ENCODE measurements around the gene ARL15. TPM values are rescaled to one million over a fixed set of nuclear protein-coding genes. Genes with fewer than 3 reads are reported as not detected.
"Not testable (repeated sequence)": the region's sequence is repeated elsewhere in the genome, so short reads cannot be mapped to it uniquely, and the experiment has no call there.

Gene ARL15
- total RNA-seq, 1 donor from 2014 or later, result 6.0 TPM

DNA sequence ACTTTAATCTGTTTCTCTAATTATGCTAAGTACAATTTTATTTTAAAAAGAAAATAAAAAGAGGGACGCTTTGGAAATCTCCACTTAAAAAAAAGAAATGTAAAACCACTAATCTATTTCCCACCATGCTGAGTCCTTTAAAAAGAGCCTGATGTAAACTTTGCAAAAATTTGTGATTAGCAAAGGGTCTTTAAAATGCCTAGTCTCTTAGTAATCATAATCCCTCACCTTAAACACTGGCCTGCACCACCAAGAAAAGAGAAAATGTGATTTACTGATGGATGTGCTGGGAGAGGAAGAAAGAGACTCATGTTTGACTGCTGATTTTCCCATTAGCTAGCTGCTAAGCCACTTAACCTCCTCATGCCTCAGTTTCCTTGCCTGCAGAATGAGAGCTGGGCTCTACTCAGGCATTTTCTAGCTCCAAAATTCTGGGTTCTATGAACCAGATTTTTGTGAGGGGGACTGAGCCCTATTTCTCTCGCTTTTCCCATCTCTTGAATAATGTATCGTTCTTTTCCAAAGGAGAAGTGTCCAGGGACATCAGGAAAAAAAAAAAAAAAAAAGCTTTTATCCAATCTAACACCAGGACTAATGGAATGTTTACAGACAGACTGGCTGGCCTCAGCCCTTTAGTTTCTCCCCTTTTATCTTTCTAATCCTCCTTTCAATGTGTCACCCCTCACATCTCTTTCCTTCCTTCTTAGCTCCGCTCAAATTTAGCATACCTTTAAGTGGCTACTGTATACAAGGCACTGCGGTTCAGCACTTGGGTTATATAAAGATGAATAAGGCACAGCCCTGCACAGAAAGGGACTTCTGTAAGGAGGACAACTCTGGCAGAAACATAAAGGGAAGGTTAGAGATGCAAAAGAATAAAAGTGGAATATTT is 312.4 kb downstream of the ARL15 start:
- ATAC-seq, result no peak
- DNase-seq (ENCODE audit: low spot score), result no peak

DNA sequence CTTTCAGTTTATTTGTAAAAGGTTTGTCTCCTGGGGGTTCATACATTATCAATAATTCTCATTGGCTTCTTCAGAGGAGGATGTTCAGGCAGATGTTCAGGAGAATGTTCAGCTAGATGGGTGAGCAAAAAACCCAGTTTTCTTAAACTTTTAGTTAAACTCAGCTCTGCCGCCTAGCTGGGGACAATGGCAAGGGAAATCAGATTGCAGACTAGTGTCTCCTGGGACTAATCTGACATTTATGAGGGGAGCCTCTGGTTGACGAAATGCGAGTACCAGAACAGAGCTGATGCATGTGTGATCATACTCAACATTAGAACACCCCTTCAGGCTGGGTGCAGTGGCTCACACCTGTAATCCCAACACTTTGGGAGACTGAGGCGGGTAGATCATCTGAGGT is 314.4 kb downstream of the ARL15 start:
- ATAC-seq (no peak), DNase-seq (ENCODE audit: low spot score) (no peak)

DNA sequence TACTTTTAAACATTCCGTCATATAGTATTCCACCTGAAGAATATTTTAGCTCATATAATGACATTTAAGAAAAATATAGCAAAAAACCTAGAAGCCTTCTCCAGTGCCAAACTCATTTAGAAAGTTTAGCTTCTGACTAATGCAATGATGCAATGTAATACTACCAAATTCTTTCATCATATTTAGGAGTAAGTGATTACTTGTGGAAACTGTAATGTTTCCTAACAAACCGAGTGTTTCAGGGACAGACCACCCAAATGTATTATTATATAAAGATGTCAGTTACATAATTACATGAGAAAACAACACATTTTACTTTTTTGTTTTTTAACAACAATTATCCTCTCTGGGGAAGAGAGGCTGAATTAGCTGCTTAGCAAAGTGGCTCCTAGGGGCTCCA is 316.2 kb downstream of the ARL15 start:
- ATAC-seq (no peak), DNase-seq (ENCODE audit: low spot score) (no peak)

DNA sequence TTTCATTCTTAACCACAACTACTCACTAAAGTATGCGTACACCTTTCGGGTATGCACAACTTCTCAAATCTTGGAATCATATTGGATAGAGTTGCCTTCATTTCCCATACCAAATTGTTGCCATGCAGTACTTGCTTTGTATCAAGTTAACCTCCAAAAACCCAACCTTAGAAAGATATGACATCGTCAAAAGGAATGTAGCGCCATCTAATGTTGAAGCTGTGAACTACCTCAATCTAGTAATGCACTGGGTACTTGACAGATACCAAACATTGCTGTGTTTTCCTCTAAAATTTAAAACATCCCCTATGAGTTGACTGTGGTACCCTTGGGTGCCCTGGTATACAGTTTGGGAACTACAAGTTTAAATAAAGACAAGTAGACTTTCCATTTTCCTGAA is 318.4 kb downstream of the ARL15 start:
- ATAC-seq (peak; percentile 72), DNase-seq (ENCODE audit: low spot score) (no peak)

DNA sequence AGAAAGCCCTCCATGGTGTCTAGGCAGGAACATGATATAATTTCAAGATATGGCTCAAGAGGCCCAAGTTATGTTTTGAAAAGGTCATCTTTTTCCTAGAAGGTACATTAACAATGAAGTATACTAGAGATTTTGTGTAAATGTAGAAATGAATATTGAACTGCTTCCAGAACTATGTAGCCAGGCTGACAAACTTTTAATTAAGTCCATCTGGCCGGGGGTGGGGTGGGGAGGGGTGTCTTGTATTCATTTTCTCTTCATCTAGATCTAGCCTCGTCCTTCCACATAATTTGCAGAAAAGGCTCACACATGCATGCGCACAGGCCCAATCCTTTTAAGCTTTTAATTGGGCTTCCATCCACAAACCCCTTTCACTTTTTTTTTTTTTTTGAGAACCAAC is 323.3 kb downstream of the ARL15 start:
- DNase-seq (ENCODE audit: low spot score) (no peak), ATAC-seq (no peak)

DNA sequence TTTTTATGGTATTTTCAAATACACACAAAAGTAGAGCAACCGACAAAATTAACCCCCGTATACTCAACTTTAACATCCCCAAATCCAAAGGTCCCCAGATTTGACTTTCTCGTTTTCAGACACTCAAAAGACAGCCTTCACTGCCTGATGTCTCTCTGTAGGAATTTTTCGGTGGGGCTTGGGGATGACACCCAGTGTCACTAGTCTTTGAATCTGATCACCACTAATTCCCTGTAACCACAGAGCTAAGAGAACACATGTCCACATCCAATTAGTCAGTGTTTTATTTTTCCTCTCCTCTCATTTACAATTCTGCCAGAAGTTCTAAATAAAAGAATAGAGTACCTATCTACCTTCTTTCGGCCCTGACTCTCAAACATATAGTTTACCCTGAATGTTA is 324.6 kb downstream of the ARL15 start:
- DNase-seq (ENCODE audit: low spot score) (no peak), ATAC-seq (no peak)

DNA sequence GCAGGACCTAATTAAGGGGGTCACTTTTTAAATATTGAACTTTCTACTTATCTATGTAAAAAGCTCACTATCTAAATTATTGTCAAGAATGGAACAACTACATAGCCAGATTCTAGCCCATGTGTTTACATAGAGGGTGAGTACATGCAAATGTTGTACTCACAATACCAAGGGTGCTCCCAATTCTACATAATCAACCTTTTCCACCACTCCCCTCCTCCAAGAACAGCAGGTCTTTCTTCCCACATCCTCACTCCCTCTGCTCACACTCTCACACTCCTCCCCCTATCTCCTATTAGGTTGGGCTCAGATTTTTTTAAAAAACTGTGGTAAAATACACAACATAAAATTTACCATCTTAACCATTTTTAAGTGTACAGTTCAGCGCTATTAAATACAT is 325.4 kb downstream of the ARL15 start:
- no peak for DNase-seq (ENCODE audit: low spot score)
- no peak for ATAC-seq

DNA sequence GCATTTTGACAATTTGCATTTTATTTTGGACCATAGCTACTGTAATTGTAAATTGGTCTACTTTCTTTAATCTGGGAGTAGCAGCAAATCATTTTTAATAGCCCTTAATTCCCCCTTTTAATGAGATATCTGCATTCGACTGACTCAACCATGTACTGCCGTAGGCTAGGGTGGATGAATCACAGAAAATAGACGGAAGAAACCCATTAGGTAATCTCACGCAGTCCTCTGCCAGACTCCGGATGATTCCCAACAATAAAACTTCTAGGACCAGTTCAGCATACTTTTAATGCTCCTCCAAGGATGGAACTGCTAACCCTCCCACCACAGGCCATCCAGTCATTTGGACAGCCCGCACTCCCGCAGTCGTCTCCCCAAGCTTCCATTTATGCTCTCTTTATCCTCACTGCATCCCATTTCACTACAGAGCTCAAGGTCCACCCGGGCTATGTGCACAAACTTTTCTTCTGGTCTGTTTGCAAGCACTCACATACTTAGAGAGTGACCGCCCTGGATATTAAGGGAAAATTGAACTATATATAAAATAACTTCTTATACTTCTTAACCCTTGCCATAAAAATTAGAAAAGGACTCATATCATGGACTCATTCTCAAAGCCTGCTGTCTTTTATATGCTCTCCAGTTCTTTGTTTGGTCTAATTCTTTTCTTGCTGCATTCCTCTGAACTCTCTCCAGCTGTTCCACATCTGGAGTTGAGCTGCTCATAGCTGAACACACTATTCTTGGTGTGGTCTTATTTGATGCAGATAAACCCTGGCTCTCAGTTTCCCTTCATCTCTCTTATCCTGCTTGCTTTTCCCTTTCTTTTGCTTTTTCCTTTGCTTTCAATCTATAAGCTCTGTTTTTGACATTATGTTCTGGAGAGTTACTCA is 326.6 kb downstream of the ARL15 start:
- no peak for DNase-seq (ENCODE audit: low spot score)

DNA sequence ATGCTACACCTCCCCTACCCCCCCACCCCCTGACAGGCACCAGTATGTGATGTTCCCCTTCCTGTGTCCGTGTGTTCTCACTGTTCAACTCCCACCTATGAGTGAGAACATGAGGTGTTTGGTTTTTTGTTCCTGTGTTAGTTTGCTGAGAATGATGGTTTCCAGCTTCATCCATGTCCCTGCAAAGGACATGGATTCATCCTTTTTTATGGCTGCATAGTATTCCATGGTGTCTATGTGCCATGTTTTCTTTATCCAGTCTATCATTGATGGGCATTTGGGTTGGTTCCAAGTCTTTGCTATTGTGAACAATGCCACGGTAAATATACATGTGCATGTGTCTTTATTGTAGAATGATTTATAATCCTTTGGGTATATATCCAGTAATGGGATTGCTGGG is 328.1 kb downstream of the ARL15 start:
- ATAC-seq; DNase-seq (ENCODE audit: low spot score): not testable (repeated sequence)

More for the DNA sequence above, 326.6 kb downstream of the ARL15 start:
- ATAC-seq, result no peak

DNA sequence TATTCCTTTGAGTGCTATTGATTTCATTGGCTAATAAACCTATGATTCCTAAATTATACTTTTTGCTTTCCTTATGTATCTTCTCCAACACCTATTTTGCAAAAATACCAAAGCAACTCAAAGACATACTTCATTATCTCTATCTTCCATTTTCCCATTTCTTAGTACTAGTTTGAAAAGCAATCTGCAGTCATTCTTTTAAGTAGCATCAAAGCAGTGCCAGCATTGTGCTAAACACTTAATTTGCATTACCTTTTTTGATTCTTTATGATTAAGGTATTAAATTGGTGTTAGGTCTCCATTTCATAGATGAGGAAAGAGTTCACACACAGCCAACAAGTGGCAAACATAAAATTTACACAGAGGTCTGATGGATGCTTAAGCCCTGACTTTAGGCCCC is 330.3 kb downstream of the ARL15 start:
- ATAC-seq, result no peak
- no peak for DNase-seq (ENCODE audit: low spot score)

DNA sequence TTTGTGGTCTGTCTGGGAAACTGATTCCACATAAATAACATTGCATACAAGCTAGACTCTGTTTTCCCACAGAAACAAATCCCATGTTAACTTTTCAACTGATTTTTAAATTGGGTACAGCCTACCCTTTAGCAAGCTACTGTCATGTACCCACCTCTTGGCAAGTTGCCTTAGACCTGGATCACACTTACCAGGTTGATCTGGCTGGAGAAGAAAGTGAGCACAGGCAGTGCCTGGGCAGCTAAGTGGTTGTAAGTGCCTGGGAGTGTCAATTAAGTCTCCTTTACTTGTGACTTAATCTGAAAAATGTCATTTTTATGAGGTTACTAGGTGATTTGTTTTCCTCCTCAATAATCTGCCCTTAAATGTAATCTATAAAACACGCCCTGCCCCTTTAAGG is 336.4 kb downstream of the ARL15 start:
- peak; percentile 40 for ATAC-seq
- no peak for DNase-seq (ENCODE audit: low spot score)

DNA sequence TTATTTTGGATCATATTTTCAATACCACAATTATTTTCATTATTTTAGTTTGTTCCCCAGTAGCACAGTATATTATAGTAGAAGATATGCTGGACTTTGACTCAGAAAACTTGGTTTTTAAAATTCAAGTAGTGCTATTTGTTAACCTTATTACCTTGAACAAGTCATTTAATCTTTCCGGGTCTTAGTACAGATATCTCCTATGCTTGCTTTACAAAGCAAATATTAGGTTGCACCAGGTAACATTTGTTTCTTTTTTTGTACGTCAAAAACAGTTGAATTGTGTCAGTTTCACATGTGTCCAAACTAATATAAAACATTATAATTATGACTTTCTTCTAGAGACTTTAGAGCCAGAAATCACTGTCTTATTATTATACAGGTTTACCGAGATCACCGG is 338.1 kb downstream of the ARL15 start:
- ATAC-seq (peak; percentile 41), DNase-seq (ENCODE audit: low spot score) (no peak)

DNA sequence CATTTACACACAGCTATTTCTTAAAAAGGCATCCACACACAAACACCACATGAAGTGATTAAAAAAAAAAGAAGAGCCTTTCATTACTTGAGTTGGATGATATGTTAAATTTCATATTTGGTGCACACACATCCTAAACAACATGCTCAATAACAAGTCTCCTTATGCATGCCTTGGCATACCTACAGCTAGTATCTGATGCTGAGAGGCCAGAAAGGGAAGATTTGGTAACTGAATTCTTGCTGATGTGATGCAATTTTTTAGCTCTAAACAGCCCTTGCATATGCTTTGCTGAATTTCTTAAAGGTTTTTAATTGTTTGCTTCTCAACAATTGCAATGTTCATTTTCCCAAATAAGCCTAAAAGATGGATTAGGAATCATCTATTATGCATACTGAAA is 338.8 kb downstream of the ARL15 start:
- no peak for ATAC-seq
- no peak for DNase-seq (ENCODE audit: low spot score)

DNA sequence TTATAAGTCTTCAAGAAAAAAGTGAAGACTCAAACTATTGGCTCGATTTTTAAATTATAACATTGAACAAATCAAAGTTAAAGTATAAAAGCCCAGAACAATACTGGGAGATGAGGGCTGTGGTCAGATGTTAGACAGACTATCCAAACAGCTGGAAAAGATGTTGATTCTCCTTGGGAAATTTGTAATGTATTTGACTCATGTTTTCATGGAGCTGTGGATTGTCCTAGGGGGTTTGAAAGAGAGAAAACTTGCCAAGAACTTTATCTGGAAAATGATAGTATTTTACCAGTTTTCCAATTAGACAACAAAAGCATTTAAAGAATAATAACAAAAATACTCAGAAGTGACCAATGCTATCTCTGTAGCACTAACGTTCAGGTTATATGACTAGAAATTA is 339.2 kb downstream of the ARL15 start:
- DNase-seq (ENCODE audit: low spot score), result no peak
- no peak for ATAC-seq

DNA sequence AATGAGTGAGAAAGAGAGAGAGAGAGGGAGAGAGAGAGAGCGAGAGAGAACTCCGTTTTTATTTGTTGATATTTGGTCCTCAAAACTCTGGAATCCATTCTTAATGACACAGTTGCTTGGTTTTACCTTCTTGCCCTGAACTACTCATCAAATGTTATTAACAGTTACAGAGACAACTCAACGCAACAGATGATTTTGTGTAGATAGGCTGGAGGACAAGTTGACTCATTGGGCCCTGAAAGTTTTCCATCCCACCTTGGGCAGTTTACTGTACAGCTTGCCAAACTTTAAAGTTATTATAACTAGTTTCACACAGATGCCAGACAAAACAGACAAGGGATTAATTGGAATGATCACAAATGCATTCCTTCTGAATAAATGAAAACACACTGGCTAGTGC is 339.9 kb downstream of the ARL15 start:
- ATAC-seq (no peak), DNase-seq (ENCODE audit: low spot score) (no peak)

DNA sequence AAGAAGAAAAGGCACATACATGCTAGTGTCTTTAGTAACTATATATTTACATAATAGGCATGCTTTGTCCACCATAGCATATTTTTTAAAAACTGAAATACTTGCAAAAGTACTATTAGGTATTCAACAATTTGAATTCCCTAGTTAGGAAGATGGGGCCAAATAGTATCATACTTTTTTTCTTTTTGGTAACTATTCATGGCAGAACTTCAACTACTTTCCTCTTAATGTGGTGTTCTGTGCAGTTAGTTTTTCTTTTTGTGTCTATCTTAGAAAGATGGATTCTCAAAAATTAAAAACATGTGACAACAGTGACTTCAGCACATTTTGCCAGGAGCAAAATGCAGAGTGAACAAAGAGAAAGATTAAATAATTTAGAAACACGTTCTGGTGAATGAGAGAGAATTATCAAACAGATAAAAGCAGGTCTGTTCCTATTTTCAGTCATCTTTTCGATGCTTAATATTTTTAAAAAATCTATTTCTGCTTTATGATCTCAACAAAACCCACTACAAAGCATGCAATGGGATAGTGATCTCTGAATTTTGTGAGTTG is 341.1 kb downstream of the ARL15 start:
- DNase-seq (ENCODE audit: low spot score), result no peak
- no peak for ATAC-seq

DNA sequence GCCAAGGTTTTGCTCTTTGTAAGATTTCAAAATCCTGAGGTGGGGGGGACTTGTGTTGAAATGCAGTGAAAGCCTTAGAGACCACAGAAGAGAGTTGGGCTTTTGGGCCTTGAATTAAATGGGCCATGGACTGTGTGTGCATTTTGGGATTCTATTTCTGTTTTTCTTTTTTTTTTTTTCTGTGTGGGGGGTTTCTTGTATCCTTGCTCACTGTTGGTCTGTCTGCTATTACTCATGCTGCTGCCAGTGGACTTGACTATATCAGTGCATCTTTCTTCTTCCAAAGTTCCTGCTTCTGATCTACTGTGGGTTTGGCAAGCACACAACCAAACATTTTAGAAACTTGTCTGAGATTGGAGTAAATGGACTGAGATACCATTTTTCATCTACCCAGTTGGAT is 344.9 kb downstream of the ARL15 start:
- no peak for ATAC-seq
- DNase-seq (ENCODE audit: low spot score), result no peak

DNA sequence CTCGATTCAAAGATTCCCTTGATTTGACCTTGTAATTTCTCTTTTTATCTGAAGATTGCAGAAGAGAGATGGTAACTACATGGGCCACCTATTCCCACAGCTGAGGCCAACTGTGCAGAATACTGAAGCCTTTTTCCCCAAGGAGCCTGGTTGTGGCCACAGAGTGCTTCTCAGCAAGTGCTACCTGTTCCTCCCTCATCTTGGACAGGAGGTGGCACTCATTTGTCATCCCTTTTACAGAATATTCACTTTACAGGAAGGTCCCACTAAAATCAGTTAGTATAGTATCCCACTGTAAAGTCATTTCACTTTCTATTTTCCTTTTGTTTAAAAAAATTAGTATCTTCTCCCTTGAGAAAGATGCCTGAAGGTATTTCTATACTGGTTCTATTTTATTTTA is 346.4 kb downstream of the ARL15 start:
- DNase-seq (ENCODE audit: low spot score) (no peak), ATAC-seq (peak; percentile 75)

DNA sequence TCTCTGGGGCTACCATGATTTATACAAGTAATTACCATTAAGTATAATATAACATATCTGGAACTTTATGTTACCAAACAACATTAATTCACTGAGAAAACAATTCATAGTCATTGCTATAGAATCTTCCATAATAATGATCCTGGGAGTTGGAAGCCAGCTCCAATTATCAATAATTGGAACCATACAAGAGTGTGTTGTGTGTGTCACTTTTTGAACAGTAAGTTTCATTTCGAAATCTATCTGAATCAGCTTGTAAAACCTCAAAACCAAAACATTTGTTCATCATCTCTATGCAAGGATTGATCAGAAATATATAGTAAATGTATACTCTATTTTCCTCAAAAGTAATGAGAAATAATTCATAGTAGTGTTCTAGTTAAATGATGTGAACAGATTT is 348.1 kb downstream of the ARL15 start:
- DNase-seq (ENCODE audit: low spot score), result no peak
- no peak for ATAC-seq

DNA sequence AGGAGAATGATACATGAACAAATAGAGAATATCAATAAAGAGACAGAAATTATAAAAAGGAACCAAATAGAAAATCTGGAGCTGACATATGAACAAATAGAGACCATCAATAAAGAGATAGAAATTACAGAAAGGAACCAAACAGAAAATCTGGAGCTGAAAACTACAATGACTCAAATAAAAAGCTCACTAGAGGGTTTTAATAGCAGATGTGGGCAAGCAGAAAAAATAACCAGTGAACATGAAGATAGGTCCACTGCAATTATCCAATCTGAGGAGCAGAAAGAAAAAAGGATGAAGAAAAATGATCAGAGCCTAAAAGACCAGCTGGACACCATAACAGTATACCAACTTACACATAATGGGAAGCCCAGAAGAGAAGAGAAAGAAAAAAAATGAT is 353.7 kb downstream of the ARL15 start:
- DNase-seq (ENCODE audit: low spot score) (no peak), ATAC-seq (no peak)

DNA sequence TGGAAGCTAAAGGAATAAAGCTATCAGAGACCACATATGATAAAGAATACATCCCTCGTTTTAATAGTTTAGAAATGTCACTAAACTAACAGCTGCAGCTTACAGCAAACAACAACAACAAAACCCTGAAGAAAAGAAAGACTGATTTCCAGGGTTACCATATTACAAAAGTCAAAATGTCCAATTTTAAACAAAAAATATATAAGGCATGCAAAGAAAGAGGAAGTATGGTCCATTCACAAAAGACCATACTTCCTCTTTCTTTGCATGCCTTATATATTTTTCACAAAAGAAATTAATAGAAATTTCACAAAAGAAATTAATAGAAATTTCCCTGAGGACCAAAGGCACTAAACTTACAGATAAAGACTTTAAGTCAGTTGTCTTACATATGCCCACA is 354.2 kb downstream of the ARL15 start:
- DNase-seq (ENCODE audit: low spot score) (no peak), ATAC-seq (no peak)

DNA sequence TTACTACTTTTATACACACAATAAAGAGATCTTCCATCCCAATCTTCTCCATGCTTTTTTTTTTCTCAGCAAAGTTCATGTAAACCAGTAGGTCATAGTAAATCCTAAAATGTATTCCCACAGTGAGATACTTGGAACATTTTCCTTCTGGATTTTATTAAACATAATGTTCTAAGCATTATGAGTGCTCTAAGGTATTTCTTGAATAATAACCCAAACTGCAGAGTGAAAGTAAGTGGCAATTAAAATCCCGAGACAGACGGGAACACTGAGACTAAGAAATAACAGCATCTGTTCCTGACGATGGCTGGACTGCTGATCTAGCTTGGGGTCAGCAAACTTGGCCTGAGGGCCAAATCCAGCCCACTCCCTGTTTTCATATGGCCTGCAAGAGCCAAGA is 359.8 kb downstream of the ARL15 start:
- DNase-seq (ENCODE audit: low spot score) (no peak), ATAC-seq (no peak)

All from left lobe of liver (tissue), 2 donors.